SHP77 (cell line): Measurements from ENCODE around the gene NRSN2.

Source experiments
- DNase-seq, 2 experiments: peaks; one replicate each; lab custom pipeline; 2025; lab: John Stamatoyannopoulos, UW

NRSN2 gene

GRCh38 chr20:346640-347316 is at the start of gene NRSN2:
TSS of gene NRSN2 (plus strand) at chr20:347111. CDS start at chr20:349644, 2,533 bp downstream.
- peak; percentile 68 to 87 for DNase-seq

- DNase-seq: peak; percentile 56 to 77
Observed at GRCh38 chr20:297925-298775, 48.8 kb upstream of the NRSN2 start.

- no peak for DNase-seq
Observed at GRCh38 chr20:298776-299391, 48.0 kb upstream of the NRSN2 start.

- no peak for DNase-seq
Observed at GRCh38 chr20:300345-300990, 46.4 kb upstream of the NRSN2 start.

GRCh38 chr20:301886-302848 is 44.7 kb upstream of the NRSN2 start:
- no peak for DNase-seq

- DNase-seq: no peak
Observed at GRCh38 chr20:305745-306144, 41.2 kb upstream of the NRSN2 start.

- DNase-seq: no peak
Observed at GRCh38 chr20:308427-309038, 38.4 kb upstream of the NRSN2 start.

GRCh38 chr20:309306-309840 is 37.5 kb upstream of the NRSN2 start:
- peak in 1 of 2 experiments; percentile 29 for DNase-seq

GRCh38 chr20:309841-310644 is 36.9 kb upstream of the NRSN2 start:
- DNase-seq: peak; percentile 100

- DNase-seq: no peak
Observed at GRCh38 chr20:310645-311044, 36.3 kb upstream of the NRSN2 start.

- DNase-seq: no peak
Observed at GRCh38 chr20:311609-312008, 35.3 kb upstream of the NRSN2 start.

- DNase-seq: no peak
Observed at GRCh38 chr20:312067-312466, 34.8 kb upstream of the NRSN2 start.

- DNase-seq: no peak
Observed at GRCh38 chr20:312866-313265, 34.0 kb upstream of the NRSN2 start.

GRCh38 chr20:313402-313801 is 33.5 kb upstream of the NRSN2 start:
- DNase-seq: no peak

GRCh38 chr20:313948-314347 is 33.0 kb upstream of the NRSN2 start:
- no peak for DNase-seq

GRCh38 chr20:316316-317068 is 30.4 kb upstream of the NRSN2 start:
- no peak for DNase-seq

- peak; percentile 95 to 98 for DNase-seq
Observed at GRCh38 chr20:324177-325044, 22.5 kb upstream of the NRSN2 start.
